Left colon (tissue), 2 donors: ENCODE data around the gene KRT8. TPM values are rescaled to one million over a fixed set of nuclear protein-coding genes. Genes with fewer than 3 reads are reported as not detected.
A peak's percentile ranks its signal among the peaks of the same experiment; 100 is the strongest.
"Not testable (repeated sequence)": the region's sequence is repeated elsewhere in the genome, so short reads cannot be mapped to it uniquely, and the experiment has no call there.

Experiments
- ATAC-seq: fragments of 200-7000 bp; cut with Tn5 transposase; one replicate; pipeline ENCODE4 v1.9.1; 2020; ENCODE audit warnings: mild to moderate bottlenecking, moderate library complexity
- DNase-seq, 2 donors: peaks; one replicate each; pipeline ENCODE4 v3.0.0-alpha.2; 2020
- intact Hi-C, 2 donors: fragments of 100-400 bp; cut with DNase I in 1 of 2; cut with micrococcal nuclease in 1 of 2; formaldehyde crosslinking; loops; one replicate each; pipeline versions ENCODE4 v1.11.2 to v1.14.0; 2022; cut with DNase I, micrococcal nuclease
- total RNA-seq, 2 donors: library from RNA; stranded (reverse); fragmentation: NEBNext Ultra II Directional; extraction: Animal tissue kit (Norgen Biotek cat#: 25700); gene quantifications; one replicate each; pipeline ENCODE4 v1.2.1, GENCODE V29; 2021
- donor health status: DM: no; HTN: no; CAD: no.
- donor health status: DM: yes; HTN: yes; CAD: no.

The KRT8 gene
- total RNA-seq, 2 donors from 2014 or later, result 4,047 to 4,291 TPM

DNA sequence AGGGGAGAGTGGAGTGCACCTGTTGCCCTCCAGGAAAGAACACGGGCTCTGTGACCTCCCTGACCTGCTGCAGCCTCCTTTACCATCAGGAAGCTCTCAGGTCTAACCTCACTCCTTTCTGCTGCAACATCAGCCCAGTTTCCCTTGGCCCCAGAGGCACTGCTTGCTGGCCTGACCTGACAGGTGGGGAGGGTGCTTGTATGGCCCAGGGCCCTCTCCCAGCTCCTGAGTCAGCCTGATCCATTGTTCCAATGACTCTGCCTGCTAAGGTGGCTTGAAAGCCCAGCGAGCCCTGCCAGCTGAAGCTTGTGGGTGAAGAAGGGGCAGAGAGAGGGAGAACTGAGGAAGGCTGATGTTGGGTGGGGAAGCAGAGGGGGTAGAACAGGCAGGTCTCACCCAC is 42.9 kb downstream of the KRT8 start:
- ATAC-seq, result no peak
- intact Hi-C loops, result no loop called here

DNA sequence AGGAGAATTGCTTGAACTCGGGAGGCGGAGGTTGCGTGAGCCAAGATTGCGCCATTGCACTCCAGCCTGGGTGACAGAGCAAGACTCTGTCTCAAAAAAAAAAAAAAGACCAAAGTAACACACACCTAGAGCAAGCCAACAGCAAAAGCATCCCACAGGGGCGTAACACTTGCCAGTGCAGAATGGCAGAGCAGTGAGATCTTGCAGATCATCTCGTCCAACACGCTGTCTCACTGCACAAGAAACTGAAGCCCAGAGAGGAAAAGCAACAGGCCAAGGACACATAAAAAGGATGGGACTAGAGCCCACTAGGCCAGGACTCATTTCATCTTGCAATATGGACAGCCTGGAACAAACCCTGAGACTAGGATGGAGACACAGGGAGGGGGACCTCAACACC is 43.4 kb downstream of the KRT8 start:
- DNase-seq, result no peak
- intact Hi-C loops, result no loop called here
- no peak for ATAC-seq

More for the DNA sequence above, 42.9 kb downstream of the KRT8 start:
- no peak for DNase-seq

GRCh38 chr12:52860102-52860823 is 44.6 kb downstream of the KRT8 start:
- peak; percentile 90 for ATAC-seq
- intact Hi-C loops, result no loop called here
- DNase-seq, result no peak

DNA sequence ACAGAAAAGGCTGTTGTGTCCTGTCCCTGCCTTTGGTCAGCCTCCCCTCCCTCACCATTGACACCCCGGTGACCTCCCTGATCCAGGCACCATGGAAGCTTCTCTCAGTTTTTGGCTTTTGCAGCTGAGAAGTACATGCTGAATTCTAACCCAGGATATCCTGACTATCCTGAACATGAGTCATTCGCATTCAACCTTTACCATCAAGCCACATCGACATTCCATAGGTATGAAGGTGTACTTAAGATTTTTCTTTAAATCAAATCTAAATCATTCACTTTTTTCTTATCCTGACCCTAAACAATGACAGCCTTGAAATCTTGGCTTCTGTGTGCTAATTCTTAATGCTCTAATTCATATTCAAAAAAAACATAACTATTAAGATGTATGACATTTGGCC is 47.4 kb downstream of the KRT8 start:
- intact Hi-C loops, result no loop called here
- ATAC-seq, result no peak
- no peak for DNase-seq

GRCh38 chr12:52856787-52857186 is 48.1 kb downstream of the KRT8 start:
- ATAC-seq (no peak), DNase-seq (no peak)
- intact Hi-C loops, result no loop called here

DNA sequence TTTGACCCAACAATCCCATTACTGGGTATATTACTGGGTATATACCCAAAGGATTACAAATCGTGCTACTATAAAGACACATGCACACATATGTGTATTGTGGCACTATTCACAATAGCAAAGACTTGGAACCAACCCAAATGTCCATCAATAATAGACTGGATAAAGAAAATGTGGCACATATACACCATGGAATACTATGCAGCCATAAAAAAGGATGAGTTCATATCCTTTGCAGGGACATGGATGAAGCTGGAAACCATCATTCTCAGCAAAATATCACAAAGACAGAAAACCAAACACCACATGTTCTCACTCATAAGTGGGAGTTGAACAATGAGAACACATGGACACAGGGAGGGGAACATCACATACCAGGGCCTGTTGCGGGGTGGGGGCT is 48.8 kb downstream of the KRT8 start:
- intact Hi-C loops, DNase-seq, ATAC-seq: not testable (repeated sequence)

- DNase-seq (no peak), ATAC-seq (no peak)
- intact Hi-C loops, result no loop called here
Measured at GRCh38 chr12:52851787-52852186, 53.1 kb downstream of the KRT8 start.

- intact Hi-C loops, result no loop called here
- ATAC-seq (no peak), DNase-seq (no peak)
Measured at GRCh38 chr12:52850681-52851080, 54.2 kb downstream of the KRT8 start.

DNA sequence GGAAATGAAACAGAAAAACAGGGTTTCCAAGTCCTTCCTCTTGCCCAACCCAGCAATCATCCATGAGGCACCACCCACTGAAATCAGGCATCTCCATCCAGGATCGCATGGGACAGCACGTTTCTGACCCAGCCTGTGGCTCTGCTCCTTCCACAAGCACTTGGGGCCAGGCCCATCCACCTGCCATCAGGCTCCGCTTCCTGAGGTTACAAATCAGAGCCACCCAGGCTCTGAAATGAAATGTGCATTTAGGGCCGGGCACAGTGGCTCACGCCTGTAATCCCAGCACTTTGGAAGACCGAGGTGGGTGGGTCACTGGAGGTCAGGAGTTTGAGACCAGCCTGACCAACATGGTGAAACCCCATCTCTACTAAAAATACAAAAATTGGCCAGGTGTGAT is 55.4 kb downstream of the KRT8 start:
- intact Hi-C loops, result no loop called here
- ATAC-seq (no peak), DNase-seq (no peak)

- DNase-seq (no peak), ATAC-seq (no peak)
- intact Hi-C loops, result no loop called here
Measured at GRCh38 chr12:52848661-52849255, 56.1 kb downstream of the KRT8 start, which contains the start of gene KRT78. TSS of gene KRT78 (minus strand) at chr12:52848994. CDS start at chr12:52848930, 64 bp downstream.

GRCh38 chr12:52847335-52848102 is 57.4 kb downstream of the KRT8 start:
- intact Hi-C loops, result no loop called here
- DNase-seq (no peak), ATAC-seq (no peak)

Other genes with a start within 250 kb of the KRT8 start
- not detected for gene KRT1, start 224.7 kb downstream of the KRT8 start, total RNA-seq
- not detected for gene KRT77, start 201.6 kb downstream of the KRT8 start, total RNA-seq
- gene KRT76, start 127.7 kb downstream of the KRT8 start, total RNA-seq, result not detected
- not detected for gene KRT3, start 109.0 kb downstream of the KRT8 start, total RNA-seq
- gene KRT4, start 91.0 kb downstream of the KRT8 start, total RNA-seq, result not detected
- gene KRT79, start 70.8 kb downstream of the KRT8 start, total RNA-seq, result not detected
- not detected for gene KRT78, start 56.1 kb downstream of the KRT8 start, total RNA-seq
- 100 to 1,000 TPM; 815 to 912 TPM for gene KRT18, start 44.0 kb upstream of the KRT8 start, total RNA-seq
- 100 to 1,000 TPM; 355 to 389 TPM for gene EIF4B, start 101.4 kb upstream of the KRT8 start, total RNA-seq
- gene TNS2, start 145.0 kb upstream of the KRT8 start, total RNA-seq, result 10 to 100 TPM; 31.4 to 35.6 TPM
- 10 to 100 TPM; 30.7 to 34.9 TPM for gene SPRYD3, start 174.3 kb upstream of the KRT8 start, total RNA-seq
- 10 to 100 TPM; 16.9 to 24.5 TPM for gene IGFBP6, start 192.6 kb upstream of the KRT8 start, total RNA-seq
- not detected for gene SOAT2, start 198.4 kb upstream of the KRT8 start, total RNA-seq